Body of pancreas (tissue), 4 donors: Measurements from ENCODE around the gene SLC6A7.

Experiments used
- POLR2A ChIP-seq, 3 donors: fragments of 450-650 bp; IDR thresholded peaks; one replicate each; pipeline ENCODE4 v1.6.1; 2016; ENCODE audit warnings: antibody characterized with exemption in 3 of 3, mild to moderate bottlenecking in 2 of 3
- TF ChIP-seq, protein P1 (sequence below), 7 experiments: fragments of 450-650 bp in 4 of 7; fragments of 200-600 bp in 3 of 7; sonication (generic) in 3 of 7; IDR thresholded peaks; one replicate each; pipeline ENCODE4 v1.5.1; 2016 to 2019; ENCODE audit warnings: antibody characterized with exemption in 7 of 7

GRCh38 chr5:150206779-150207115 lies 16.9 kb downstream of the SLC6A7 start:
- TF ChIP-seq, protein P1, sequence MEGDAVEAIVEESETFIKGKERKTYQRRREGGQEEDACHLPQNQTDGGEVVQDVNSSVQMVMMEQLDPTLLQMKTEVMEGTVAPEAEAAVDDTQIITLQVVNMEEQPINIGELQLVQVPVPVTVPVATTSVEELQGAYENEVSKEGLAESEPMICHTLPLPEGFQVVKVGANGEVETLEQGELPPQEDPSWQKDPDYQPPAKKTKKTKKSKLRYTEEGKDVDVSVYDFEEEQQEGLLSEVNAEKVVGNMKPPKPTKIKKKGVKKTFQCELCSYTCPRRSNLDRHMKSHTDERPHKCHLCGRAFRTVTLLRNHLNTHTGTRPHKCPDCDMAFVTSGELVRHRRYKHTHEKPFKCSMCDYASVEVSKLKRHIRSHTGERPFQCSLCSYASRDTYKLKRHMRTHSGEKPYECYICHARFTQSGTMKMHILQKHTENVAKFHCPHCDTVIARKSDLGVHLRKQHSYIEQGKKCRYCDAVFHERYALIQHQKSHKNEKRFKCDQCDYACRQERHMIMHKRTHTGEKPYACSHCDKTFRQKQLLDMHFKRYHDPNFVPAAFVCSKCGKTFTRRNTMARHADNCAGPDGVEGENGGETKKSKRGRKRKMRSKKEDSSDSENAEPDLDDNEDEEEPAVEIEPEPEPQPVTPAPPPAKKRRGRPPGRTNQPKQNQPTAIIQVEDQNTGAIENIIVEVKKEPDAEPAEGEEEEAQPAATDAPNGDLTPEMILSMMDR (IDR thresholded peaks at IDR 0.05), result no peak
- TF ChIP-seq POLR2A (IDR thresholded peaks at IDR 0.05), result no peak
